Measurements from ENCODE around the gene NDUFS7. TPM values are rescaled to one million over a fixed set of nuclear protein-coding genes. Genes with fewer than 3 reads are reported as not detected.
"Not testable (repeated sequence)": the region's sequence is repeated elsewhere in the genome, so short reads cannot be mapped to it uniquely, and the experiment has no call there.

Gene NDUFS7
- polyA plus RNA-seq, 3 donors from 2014 or later: 209 to 227 (median 213) TPM

DNA sequence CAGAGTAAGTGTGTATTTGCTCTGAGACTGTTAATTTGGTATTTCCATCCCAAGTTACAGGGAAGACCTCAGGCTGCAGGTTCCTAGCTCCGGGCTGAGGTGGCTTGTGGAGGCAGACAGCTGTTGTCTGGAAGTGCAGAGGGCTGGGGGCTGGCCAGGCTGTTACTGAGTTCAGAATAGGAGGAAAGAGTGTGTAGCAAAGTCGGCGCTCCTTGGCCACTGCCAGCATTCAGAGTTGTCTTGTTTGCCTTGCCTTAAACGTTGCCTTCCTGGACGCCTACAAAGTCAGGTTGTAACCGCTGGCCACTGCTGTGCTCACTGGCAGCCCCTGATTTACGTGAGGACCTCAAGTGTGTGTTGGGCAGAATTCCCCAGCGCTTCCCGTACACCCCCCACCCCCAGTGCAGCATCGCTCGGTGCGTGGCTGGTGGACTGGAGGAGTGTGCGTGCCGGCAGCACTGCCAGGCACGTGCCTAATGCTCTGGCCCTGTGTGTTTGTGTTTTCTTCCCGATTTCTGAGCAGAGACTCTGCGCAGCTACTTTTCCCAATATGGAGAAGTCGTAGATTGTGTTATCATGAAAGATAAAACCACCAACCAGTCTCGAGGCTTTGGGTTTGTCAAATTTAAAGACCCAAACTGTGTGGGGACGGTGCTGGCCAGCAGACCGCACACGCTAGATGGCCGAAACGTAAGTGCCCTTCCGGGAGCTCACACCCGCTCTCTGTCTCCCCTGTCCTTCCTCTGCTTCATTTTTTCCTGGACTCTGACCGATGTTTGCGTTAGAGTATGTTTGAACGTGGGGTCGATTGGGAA lies 34.2 kb downstream of the NDUFS7 start:
- H3K4me1 Mint-ChIP-seq: peaks cover 49 to 60% of the 10 kb centered on the region in 2 donors
- peak overlapping the region in 1 of 6 donors; percentile 58 for H3K27ac Mint-ChIP-seq
- no peaks in the 10 kb centered on the region for H3K9me3 Mint-ChIP-seq
- no peak for DNase-seq
- H3K27me3 Mint-ChIP-seq (ENCODE audit: low read depth in 3 of 3): peaks cover 2 to 17% (median 9%) of the 10 kb centered on the region in 3 donors
- H3K36me3 Mint-ChIP-seq: peaks cover 0 to 18% (median 9%) of the 10 kb centered on the region in 3 donors
- no peak overlapping the region for H3K4me3 Mint-ChIP-seq

DNA sequence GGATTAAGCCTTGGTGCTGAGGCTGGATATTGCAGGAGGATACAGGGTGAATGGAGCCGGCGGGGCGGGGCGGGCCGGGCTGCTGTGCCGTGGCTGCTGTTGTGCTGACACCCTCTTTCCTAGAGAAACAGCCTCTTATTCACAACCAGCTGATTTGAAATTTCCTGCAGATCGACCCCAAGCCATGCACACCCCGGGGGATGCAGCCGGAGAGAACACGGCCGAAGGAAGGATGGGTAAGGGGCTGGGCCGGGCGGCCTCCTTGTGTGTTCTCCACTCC lies 34.7 kb downstream of the NDUFS7 start:
- Mint-ChIP-seq H3K27me3 (ENCODE audit: low read depth in 3 of 3) (peaks cover 4 to 14% (median 9%) of the 10 kb centered on the region in 3 donors), H3K4me1 (peaks cover 44 to 58% of the 10 kb centered on the region in 2 donors), H3K27ac (peak overlapping the region in 1 of 6 donors; percentile 28), H3K9me3 (no peaks in the 10 kb centered on the region), H3K36me3 (peaks cover 3 to 23% (median 13%) of the 10 kb centered on the region in 3 donors), H3K4me3 (no peak overlapping the region)
- no peak for DNase-seq

DNA sequence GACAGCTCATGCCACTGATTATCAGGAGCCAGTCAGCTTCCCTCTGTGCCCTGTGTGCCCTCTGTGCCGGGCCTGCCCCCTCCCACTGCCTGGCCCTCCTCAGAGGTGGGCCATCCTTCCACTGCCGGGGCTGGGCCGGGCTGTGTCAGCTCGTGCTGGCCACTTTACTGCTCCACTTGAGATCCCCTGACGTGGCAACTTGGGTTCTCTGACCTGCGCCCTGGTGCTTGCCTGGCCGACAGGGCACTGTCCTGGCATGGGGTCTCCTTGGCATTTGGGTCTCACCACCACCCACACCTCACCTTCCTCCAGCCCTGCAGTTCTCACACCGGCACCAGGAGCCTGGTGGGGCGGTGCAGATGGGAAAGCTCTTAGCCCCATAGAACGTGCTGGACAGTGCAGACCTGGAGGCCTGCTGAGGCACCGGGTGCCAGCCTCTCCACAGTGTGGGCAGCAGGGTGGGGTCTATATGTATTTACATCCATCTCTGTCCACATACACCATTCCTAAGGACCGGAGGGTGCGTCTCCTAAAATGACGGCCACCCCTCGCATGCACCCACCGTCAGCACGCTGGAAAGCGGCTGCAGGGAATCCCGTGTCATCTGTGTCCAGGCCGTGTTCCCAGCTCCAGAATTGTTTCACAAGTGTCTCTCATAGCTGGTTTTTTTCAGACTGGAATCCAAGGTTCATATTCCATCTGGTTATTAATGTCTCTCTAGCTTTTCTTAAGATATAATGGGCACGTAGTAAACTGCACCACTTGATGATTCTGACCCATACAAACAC lies 35.4 kb downstream of the NDUFS7 start:
- H3K36me3 Mint-ChIP-seq: peaks cover 3 to 24% (median 14%) of the 10 kb centered on the region in 3 donors
- no peaks in the 10 kb centered on the region for H3K9me3 Mint-ChIP-seq
- DNase-seq: no peak
- H3K4me1 Mint-ChIP-seq: peaks cover 36 to 52% of the 10 kb centered on the region in 2 donors
- peaks cover 4 to 12% (median 9%) of the 10 kb centered on the region in 3 donors for H3K27me3 Mint-ChIP-seq (ENCODE audit: low read depth in 3 of 3)
- H3K27ac Mint-ChIP-seq: peak overlapping the region in 1 of 6 donors; percentile 80
- no peak overlapping the region for H3K4me3 Mint-ChIP-seq

DNA sequence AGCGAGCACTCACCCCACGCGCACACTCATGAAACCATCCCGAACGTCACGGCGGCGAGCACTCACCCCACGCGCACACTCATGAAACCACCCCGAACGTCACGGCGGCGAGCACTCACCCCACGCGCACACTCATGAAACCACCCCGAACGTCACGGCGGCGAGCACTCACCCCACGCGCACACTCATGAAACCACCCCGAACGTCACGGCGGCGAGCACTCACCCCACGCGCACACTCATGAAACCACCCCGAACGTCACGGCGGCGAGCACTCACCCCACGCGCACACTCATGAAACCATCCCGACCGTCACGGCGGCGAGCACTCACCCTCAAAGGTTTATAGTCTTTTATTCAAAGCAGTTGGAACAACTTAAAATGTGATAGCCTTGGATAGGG lies 36.4 kb downstream of the NDUFS7 start:
- not testable (repeated sequence) for H3K9me3 Mint-ChIP-seq, H3K4me3 Mint-ChIP-seq, DNase-seq, H3K27ac Mint-ChIP-seq
- H3K36me3 Mint-ChIP-seq: peaks cover 3 to 27% (median 14%) of the 10 kb centered on the region in 3 donors
- peaks cover 31 to 47% of the 10 kb centered on the region in 2 donors for H3K4me1 Mint-ChIP-seq
- peaks cover 4 to 11% (median 6%) of the 10 kb centered on the region in 3 donors for H3K27me3 Mint-ChIP-seq (ENCODE audit: low read depth in 3 of 3)

DNA sequence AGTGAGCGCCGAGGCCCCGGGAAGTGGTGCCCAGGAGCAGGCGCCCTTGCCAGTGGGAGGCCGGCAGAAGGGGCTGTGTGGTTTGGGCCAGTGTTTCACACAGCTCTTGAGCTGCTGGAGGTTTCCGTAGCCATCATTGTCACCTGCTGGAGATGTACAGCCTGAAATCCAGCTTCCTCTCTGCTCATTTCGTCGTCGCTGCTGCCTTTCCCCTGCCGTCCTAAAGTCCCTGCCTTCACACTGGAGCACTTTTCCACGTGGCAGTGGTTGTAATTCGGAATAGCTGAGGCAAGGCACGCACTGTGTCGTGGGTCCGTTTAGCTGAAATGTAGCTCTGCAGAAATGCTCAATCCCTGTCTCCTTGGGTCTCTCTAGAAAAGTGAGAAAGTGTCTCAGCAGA lies 36.9 kb downstream of the NDUFS7 start:
- H3K27ac Mint-ChIP-seq: no peak overlapping the region
- peaks cover 3 to 6% (median 4%) of the 10 kb centered on the region in 3 donors for H3K27me3 Mint-ChIP-seq (ENCODE audit: low read depth in 3 of 3)
- no peak overlapping the region for H3K4me3 Mint-ChIP-seq
- H3K4me1 Mint-ChIP-seq: peaks cover 27 to 42% of the 10 kb centered on the region in 2 donors
- H3K36me3 Mint-ChIP-seq: peaks cover 3 to 28% (median 14%) of the 10 kb centered on the region in 3 donors
- H3K9me3 Mint-ChIP-seq: no peaks in the 10 kb centered on the region
- no peak for DNase-seq

DNA sequence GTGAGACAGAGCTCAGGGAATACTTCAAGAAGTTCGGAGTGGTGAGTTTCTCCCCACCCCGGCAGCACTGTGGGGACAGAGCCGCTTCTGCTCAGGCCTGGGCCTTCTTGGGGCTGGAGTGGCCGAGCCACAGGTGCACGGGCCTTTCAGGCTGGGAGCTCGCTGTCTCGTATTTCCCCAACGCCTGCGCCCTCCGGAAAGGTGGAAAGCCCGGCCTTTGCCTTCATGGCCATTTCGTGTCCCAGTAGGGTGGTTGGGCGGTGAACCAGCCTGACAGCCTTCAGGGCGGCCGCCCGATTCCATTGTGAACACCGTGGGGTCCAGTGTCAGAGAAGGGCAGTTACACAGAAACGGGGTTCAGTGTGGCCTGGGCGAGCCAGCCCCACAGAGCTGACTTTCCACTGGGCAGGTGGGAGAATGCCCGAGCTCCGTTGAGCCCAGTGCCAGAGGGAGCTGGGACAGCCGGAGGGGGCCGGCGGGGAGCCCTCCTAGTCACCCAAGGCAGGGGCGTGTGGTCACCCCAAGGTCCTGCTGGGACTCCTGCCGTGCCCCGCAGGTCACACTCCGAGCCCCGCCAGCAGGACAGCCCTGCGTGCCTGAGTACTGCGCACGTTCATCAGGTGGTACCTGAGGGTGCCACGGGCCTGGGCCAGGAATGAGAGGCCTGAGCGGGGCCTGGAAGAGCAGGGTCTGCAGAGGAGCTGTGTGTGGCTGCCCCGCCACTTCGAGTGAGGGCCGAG lies 37.7 kb downstream of the NDUFS7 start:
- Mint-ChIP-seq H3K27me3 (ENCODE audit: low read depth in 3 of 3) (peaks cover 1 to 6% (median 4%) of the 10 kb centered on the region in 3 donors), H3K36me3 (peaks cover 3 to 28% (median 14%) of the 10 kb centered on the region in 3 donors), H3K27ac (no peak overlapping the region), H3K4me1 (peaks cover 19 to 34% of the 10 kb centered on the region in 2 donors), H3K9me3 (no peaks in the 10 kb centered on the region), H3K4me3 (no peak overlapping the region)
- DNase-seq: no peak

DNA sequence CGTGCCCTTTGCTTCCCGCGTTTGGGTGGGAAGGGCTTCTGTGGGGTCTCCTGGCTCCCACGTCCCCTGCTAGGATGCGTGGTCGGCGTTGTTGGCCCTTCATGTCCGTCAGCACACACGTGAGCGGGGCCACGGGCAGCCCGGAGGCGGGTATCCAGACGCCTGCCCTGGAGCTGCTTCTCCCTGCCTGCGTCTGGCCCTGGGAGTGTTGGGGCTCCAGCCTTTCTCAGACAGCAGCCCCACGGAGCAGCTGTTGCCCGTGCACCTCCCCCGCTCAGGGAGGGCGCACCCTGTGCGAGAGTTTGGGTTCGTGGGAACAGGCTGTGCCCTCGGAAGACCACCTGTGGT lies 38.2 kb downstream of the NDUFS7 start:
- Mint-ChIP-seq H3K27ac (no peak overlapping the region), H3K36me3 (peaks cover 3 to 28% (median 14%) of the 10 kb centered on the region in 3 donors), H3K4me1 (peaks cover 14 to 28% of the 10 kb centered on the region in 2 donors)

DNA sequence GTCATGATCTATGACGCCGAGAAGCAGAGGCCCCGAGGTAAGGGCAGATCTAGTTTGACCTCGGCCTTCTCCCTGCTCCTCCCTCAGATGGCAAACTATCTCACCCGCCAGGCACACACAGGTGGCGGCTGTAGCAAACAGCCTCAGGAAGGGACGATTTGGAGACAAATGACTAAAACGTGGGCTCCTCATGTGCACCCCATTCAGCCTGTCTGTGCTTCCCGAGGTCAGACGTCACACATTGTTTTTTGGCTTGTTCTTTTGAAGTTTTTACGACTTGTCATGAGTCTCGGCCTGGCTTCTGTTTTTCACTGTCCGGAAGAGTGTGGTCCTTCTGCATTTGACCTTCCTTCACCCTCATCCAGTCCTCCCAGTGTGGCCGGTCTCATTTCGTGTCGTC lies 38.7 kb downstream of the NDUFS7 start:
- Mint-ChIP-seq H3K4me1 (peaks cover 10 to 24% of the 10 kb centered on the region in 2 donors), H3K9me3 (no peaks in the 10 kb centered on the region), H3K27ac (no peak overlapping the region), H3K36me3 (peaks cover 3 to 28% (median 14%) of the 10 kb centered on the region in 3 donors), H3K4me3 (no peak overlapping the region), H3K27me3 (ENCODE audit: low read depth in 3 of 3) (peaks cover 0 to 7% (median 4%) of the 10 kb centered on the region in 3 donors)
- DNase-seq: no peak

More for the DNA sequence above, 38.2 kb downstream of the NDUFS7 start:
- no peak overlapping the region for H3K4me3 Mint-ChIP-seq
- H3K9me3 Mint-ChIP-seq: no peaks in the 10 kb centered on the region
- DNase-seq: no peak
- H3K27me3 Mint-ChIP-seq (ENCODE audit: low read depth in 3 of 3): peaks cover 0 to 8% (median 4%) of the 10 kb centered on the region in 3 donors

DNA sequence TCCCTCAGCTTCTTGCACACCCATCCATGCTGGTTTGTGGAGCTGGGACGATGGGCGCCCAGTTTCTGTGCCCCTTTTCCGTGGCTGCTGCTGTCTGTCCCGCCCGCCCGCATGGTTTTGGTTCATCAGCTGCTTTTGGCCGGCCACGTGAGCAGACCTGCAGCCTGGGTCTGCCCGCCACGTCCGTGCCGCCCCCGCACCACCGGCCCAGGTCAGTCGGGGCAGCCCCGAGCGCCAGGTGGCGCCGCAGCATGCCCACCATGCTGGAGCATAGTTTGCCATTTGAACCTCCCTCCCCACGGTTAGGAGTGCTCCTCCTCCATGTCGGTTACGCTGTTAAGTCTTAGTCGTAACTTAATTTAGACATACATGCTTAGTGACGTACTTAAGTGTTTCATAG lies 39.2 kb downstream of the NDUFS7 start:
- Mint-ChIP-seq H3K9me3 (no peaks in the 10 kb centered on the region), H3K27me3 (ENCODE audit: low read depth in 3 of 3) (peaks cover 0 to 6% (median 4%) of the 10 kb centered on the region in 3 donors), H3K4me3 (no peak overlapping the region), H3K4me1 (peaks cover 5 to 18% of the 10 kb centered on the region in 2 donors), H3K36me3 (peaks cover 3 to 28% (median 14%) of the 10 kb centered on the region in 3 donors), H3K27ac (no peak overlapping the region)
- no peak for DNase-seq

DNA sequence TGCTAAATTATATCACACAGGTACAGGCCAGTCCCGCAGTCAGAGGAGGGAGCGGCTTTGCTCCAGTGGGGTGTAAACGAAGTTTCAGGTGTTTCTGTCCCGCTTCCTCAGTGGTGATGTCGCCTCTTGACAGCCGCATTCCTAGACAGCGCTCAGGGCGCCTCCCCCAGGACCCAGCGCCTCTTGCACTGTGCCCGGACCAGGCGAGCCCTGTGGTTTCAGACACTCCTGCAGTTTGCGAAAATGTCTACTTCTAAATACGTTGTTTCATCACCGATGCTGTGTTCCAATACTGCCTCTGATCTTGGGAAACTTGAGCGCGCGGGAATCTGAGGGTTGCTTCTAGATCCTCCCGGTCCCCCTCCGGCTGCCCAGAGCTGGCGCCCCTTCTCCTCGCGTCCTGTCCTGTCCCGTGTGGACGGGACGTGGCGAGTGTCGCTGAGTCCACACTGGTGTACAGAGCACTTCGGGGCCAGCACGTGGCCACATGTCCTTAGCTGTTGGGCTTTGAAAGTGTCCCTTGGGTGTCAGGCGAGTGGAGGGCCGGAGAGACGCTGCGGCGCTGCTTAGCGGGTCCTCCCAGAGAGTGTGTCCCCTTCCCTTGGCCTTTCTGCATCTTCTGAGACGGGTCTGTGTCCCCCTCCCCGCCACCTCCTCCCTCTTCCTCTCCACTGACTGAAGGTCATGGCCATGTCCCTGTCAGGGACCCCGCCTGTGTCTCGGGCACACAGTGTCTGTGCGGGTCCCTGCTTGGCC lies 39.9 kb downstream of the NDUFS7 start:
- H3K9me3 Mint-ChIP-seq: no peaks in the 10 kb centered on the region
- H3K4me3 Mint-ChIP-seq: no peak overlapping the region
- H3K27me3 Mint-ChIP-seq (ENCODE audit: low read depth in 3 of 3): peaks cover 0 to 6% (median 4%) of the 10 kb centered on the region in 3 donors
- peak overlapping the region in 1 of 6 donors; percentile 30 for H3K27ac Mint-ChIP-seq
- DNase-seq: no peak
- H3K36me3 Mint-ChIP-seq: peaks cover 3 to 28% (median 14%) of the 10 kb centered on the region in 3 donors
- peaks cover 5 to 12% of the 10 kb centered on the region in 2 donors for H3K4me1 Mint-ChIP-seq

DNA sequence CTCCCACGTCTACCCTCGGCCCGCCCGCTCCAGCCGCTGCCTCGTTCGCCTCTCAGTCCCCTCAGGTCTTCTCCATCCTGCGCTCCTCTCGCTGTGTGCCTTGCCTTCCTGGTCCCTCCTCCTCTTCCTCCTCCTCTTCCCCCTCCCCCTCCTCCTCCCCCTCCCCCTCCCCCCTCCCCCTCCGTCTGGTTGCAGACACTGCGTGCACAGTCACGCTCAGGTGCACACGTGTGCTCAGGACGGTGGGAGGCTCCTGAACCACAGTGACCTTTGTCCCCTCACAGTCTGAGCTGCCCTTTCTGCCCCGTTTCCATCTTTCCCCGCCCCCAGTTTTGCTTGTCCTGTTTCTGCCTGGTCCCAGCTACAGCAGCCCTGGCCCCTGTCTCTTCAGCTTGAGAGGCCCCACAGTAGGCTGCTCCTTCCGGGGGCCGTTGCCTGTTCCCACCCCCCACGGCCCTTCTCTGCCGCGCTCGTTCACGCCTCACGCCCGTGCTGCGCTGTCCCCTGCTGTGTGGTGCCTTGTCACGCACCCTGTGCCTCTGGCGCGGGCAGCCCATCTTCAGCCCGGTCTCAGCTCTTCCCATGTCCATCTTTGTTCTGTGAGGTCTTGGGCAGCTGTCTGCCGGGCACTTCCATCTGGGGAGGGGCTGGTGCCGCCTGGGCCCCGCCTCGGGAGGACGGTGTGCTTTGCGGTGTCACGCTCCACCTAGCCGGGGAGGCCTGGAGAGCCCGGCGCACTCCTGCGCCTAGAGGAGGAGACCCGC lies 40.7 kb downstream of the NDUFS7 start:
- H3K27ac Mint-ChIP-seq: peak overlapping the region in 1 of 6 donors; percentile 50
- DNase-seq: no peak

DNA sequence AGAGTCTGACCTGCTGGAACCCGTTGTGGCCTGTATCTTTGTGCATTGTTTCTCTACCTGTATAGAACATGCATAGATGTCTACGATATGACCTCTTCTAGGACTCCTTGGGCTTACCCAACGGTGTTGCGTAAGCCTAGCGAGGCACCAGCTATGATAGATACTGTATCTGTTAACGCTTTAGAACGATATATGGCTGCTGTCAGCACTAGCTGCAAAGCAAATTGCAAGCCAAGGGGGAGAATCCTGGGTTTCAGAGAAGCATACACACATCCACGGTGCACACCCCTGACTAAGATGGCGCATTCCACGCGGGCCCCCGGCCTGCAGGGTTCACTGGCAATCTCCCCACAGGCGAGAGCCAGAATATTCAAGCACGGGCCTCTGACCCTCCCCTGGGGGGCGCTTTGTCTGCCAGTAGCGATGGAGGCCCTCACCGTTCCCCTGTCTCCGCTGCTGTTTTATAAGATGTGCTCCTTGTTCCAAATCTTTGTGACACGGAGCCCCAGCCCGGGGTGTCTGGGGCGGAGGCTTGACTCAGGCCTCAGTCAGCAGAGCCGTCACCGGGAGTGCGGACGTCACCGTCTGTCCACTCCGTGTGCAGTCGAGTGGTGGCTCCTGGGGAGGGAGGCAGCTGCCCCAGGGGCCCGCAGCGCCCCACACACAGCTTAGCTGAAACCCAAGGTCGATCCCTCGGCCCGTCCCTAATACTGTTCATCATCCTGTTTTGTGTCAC lies 41.6 kb downstream of the NDUFS7 start:
- H3K27ac Mint-ChIP-seq: no peak overlapping the region
- no peaks in the 10 kb centered on the region for H3K9me3 Mint-ChIP-seq
- H3K36me3 Mint-ChIP-seq: peaks cover 3 to 20% (median 9%) of the 10 kb centered on the region in 3 donors
- DNase-seq: no peak
- H3K27me3 Mint-ChIP-seq (ENCODE audit: low read depth in 3 of 3): peaks cover 0 to 5% (median 4%) of the 10 kb centered on the region in 3 donors
- H3K4me1 Mint-ChIP-seq: peaks cover 0 to 5% of the 10 kb centered on the region in 2 donors
- no peak overlapping the region for H3K4me3 Mint-ChIP-seq

More for the DNA sequence above, 40.7 kb downstream of the NDUFS7 start:
- Mint-ChIP-seq H3K9me3 (no peaks in the 10 kb centered on the region), H3K4me3 (no peak overlapping the region), H3K36me3 (peaks cover 3 to 24% (median 13%) of the 10 kb centered on the region in 3 donors), H3K27me3 (ENCODE audit: low read depth in 3 of 3) (peaks cover 0 to 6% (median 4%) of the 10 kb centered on the region in 3 donors), H3K4me1 (peaks cover 3 to 8% of the 10 kb centered on the region in 2 donors)

Data from immature natural killer cell (primary cell).